Stimulated activated naive CD8-positive, alpha-beta T cell treated with anti-CD3 and anti-CD28 coated beads, Interleukin-15, Interleukin-2, amounts not matched to agents 100 U/mL and 50 U/mL, for 24 hours (primary cell): ENCODE results near the gene NRK.
"Not testable (repeated sequence)": the region's sequence is repeated elsewhere in the genome, so short reads cannot be mapped to it uniquely, and the experiment has no call there.

Experiments used
- ATAC-seq: fragments of 150-1000 bp; cut with Tn5 transposase; one replicate; pipeline ENCODE4 v1.10.0; 2021
- DNase-seq: peaks from one replicate; pipeline ENCODE4 v3.0.0; 2021

Gene NRK

GRCh38 chrX:105894721-105895120 lies 72.4 kb downstream of the NRK start:
- DNase-seq (no peak), ATAC-seq (no peak)

DNA sequence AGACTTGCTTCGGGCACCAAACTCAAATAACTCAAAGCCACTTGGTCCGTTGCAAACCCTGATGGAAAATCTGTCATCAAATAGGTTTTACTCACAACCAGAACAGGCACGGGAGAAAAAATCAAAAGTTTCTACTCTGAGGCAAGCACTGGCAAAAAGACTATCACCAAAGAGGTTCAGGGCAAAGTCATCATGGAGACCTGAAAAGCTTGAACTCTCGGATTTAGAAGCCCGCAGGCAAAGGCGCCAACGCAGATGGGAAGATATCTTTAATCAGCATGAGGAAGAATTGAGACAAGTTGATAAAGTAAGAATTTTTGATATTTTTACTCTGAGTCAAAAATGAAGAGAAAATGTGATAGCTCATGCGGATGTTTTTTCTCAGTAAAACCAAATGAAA lies 87.2 kb downstream of the NRK start:
- ATAC-seq: no peak
- DNase-seq: no peak

DNA sequence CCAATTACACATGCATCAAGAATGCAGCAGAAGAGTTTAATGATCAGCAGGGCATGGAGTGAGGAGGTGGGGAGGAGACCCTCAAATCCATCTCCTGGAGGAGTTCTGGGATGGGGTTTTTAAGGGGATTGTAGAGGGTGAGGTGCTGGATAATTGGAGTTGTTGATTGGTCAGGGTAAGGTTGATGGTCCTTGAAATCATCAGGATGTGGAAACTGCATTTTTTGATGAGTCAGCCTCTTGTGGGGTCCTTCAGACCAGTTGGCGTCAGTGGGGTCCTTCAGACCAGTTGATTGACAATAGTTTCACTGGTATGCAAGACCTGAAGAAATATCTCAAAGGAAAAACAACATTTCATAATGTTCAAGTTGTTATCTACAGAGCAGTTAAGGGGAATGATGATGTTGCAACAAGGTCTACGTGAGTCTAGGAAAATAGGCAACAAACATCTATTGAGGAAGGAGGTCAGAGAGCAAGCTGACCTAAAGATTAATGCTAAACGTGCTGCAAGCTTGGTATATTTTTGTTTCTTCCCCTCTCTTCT lies 88.3 kb downstream of the NRK start:
- DNase-seq (no peak), ATAC-seq (no peak)

GRCh38 chrX:105945266-105945665 lies 122.9 kb downstream of the NRK start:
- DNase-seq (no peak), ATAC-seq (no peak)

GRCh38 chrX:105969487-105969886 lies 147.1 kb downstream of the NRK start:
- no peak for ATAC-seq
- DNase-seq: no peak

DNA sequence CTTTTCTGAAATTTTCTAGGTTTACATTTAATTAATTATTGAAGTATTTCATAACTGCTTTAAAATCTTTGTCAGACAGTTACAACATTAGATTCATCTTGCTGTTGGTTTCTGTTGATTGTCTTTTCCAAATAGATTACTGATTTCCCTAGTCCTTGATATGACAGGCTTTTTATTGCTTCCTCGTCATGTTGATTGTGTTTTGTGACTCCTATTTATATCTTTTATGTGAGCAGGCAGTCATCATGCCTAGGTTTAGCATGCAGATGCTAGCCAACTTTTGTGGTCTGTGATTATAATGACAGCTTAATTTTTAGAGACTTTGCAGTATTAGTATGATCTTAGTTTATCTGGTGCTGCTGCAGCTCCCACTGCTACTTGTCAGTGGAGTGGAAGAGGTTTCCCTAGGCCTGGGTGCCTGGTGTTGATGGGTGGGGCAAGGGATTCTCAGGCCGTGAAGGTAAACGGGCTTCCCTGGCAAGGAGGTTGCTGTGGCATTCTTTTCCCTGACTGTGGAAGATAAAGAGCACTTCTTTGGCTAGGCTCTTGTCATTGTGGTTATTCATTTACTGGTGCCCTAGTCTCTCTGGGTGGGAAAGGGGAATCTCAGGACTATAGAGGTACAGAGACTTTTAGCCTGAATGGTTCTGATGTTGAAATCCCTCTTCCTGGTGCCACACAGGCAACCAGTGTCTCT lies 150.5 kb downstream of the NRK start:
- ATAC-seq (no peak), DNase-seq (no peak)

GRCh38 chrX:105973387-105973739 lies 151.0 kb downstream of the NRK start:
- DNase-seq: no peak
- no peak for ATAC-seq

GRCh38 chrX:105975382-105975781 lies 153.0 kb downstream of the NRK start:
- DNase-seq: no peak
- no peak for ATAC-seq

- DNase-seq: no peak
- no peak for ATAC-seq
Observed at GRCh38 chrX:105981772-105982485, 159.6 kb downstream of the NRK start.

GRCh38 chrX:105988487-105988886 lies 166.1 kb downstream of the NRK start:
- not testable (repeated sequence) for DNase-seq, ATAC-seq

- ATAC-seq (no peak), DNase-seq (no peak)
Observed at GRCh38 chrX:105999294-105999693, 177.0 kb downstream of the NRK start.

- DNase-seq (no peak), ATAC-seq (no peak)
Observed at GRCh38 chrX:106000203-106000602, 177.9 kb downstream of the NRK start.

- not testable (repeated sequence) for ATAC-seq
Observed at GRCh38 chrX:106000609-106001008, 178.3 kb downstream of the NRK start.

DNA sequence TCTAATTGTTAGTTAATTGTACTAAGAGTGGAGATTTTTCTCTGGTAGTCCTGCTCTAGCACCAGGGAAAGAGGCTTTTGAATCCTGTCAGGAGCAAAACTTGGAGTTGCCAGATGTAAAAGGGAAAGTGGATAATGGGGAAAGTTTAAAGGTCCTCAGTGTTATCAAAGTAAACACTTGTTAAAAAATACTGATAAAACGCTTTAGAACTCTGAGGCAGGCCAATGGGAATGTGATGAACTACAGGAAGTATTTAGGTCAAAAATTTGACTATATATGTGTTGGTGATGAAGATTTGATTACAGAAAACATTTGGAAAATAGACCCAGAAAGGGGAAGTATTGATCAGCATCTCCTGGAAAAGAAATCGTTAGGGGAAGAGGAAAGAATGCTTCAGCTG lies 183.3 kb downstream of the NRK start:
- DNase-seq (no peak), ATAC-seq (no peak)

More at GRCh38 chrX:106000609-106001008, 178.3 kb downstream of the NRK start:
- DNase-seq: not testable (repeated sequence)

- DNase-seq (no peak), ATAC-seq (no peak)
Observed at GRCh38 chrX:106007815-106008214, 185.5 kb downstream of the NRK start.
